Measurements from ENCODE around the gene MAN1A1.

DNA sequence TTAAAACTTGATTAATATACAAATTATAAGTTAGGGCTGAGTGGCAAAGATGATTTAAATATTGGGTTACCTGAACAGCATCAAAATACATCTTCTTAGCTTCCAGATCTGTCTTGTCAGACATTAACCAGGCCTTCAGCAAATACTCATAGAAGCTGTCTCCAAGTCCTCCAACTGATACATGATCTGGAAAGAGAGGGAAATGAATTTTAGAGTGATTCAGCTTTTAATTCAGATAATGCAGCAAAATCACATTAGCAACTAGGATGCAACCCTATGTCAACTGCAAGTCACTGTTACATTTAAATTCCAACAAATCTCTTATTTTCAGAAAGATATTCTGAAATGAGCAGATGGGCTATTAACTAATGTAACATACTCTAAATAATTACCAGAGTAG, 155.9 kb downstream of the MAN1A1 start:
- TF ChIP-seq, protein P1, sequence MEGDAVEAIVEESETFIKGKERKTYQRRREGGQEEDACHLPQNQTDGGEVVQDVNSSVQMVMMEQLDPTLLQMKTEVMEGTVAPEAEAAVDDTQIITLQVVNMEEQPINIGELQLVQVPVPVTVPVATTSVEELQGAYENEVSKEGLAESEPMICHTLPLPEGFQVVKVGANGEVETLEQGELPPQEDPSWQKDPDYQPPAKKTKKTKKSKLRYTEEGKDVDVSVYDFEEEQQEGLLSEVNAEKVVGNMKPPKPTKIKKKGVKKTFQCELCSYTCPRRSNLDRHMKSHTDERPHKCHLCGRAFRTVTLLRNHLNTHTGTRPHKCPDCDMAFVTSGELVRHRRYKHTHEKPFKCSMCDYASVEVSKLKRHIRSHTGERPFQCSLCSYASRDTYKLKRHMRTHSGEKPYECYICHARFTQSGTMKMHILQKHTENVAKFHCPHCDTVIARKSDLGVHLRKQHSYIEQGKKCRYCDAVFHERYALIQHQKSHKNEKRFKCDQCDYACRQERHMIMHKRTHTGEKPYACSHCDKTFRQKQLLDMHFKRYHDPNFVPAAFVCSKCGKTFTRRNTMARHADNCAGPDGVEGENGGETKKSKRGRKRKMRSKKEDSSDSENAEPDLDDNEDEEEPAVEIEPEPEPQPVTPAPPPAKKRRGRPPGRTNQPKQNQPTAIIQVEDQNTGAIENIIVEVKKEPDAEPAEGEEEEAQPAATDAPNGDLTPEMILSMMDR (IDR thresholded peaks at IDR 0.05; ENCODE audit: low read length) = no peak
- TF ChIP-seq EZH2phosphoT487 (IDR thresholded peaks at IDR 0.05; ENCODE audit: low read length) (no peak), EZH2 (optimal IDR thresholded peaks at IDR 0.05; ENCODE audit: low read depth, low read length) (no peak)

Data from MM.1S (cell line).